ENCODE results near the gene BCL2L14.

BCL2L14 gene

DNA sequence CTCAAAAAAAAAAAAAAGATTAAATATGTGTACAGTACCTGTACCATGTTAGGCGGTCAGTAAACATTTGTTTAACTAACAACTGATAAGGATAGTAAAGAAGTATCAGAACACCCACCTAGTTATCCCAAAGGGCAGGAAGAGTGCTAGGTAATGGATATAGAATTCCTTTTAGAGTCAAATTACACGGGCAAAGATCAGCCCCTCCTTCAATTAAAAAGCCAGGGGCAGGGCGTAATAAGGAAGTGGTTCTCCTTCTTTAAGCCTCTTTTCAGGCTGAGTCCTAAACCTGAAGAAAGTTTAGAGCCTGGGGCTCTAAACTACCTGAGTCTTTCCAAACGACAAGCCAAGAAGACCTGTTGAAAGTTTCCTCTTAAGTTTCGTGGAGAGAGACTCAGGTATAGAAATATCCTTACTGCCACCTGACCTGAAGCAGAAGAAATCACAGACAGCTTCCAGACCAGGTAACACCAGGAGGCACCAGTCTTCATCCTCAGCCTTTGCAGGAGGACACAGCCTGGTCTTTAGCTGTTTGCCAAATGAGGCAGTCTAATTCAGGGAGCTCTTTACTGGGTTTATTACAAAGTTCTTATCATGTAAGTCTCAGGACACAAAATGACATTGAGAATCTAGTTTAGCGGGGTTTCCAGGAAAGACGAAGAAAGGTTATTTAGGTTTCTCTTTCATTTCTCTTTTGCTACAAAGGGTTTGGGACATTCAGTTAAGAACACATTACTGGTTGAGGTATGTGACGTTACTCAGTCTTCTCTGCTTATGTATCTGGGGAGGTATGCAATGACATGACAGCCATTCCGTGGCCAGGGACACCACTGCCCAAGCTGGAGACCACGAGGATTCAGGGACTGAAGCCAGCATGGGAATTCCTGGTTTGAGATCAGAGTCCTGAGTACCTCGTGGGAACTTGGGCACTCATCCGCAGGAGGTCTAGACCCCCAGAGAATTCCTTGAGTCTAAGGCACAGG lies at the start of gene BCL2L14:
BCL2L14 (plus strand) TSS at position 266 of the 983 bp plus-strand sequence. CDS start 8,367 bp downstream, outside the sequence.
- peak; percentile 39 for DNase-seq

DNA sequence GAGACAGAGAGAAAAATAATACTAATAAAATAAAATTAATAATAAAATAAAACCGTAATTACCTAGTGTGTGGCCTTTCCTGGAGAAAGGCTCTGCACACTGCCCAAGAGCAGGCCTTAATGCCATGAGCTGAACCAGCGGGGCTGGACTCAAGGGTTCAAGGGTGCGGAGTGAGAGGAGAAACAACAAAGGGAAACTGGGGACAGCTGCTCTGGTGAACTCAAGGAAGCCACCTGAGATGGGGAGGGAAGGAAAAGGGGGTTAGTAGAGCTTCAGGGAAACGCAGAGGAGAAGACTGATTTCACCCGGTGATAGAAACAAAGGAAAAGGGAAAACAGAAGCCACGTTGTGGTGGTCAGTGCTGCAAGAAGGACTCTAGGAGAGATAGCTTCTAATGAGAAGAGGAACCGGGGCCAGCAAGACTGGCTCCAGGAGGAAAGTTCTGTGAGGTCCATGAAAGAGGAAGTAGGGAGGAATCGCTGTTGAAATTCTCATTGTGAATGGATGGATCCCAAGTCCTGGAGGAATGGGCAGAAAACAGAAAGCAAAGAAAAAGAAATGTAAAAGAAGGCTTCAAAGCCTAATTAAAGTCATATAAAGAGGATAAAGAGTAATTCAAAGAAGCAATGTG lies 48.3 kb upstream of the BCL2L14 start:
- DNase-seq = no peak

DNA sequence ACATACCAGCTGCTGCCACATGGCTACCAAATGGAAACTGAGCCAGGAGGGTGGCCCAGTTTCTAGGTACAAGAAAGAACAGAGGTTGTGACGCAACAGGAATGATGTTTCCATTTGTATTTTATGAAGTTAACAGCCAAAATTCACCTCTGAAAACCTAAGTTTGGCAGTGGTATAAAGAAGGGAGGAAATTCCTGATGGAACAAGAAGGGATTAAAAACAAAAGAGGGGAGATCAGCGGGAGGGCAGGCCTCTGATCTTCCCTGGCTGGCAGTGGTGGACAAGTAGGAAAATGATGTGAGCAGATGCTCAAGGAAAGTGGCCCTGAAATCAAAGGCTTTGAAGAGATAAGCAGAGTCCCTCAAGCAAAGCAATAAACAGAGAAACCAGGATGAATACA lies 47.3 kb upstream of the BCL2L14 start:
- DNase-seq = no peak

DNA sequence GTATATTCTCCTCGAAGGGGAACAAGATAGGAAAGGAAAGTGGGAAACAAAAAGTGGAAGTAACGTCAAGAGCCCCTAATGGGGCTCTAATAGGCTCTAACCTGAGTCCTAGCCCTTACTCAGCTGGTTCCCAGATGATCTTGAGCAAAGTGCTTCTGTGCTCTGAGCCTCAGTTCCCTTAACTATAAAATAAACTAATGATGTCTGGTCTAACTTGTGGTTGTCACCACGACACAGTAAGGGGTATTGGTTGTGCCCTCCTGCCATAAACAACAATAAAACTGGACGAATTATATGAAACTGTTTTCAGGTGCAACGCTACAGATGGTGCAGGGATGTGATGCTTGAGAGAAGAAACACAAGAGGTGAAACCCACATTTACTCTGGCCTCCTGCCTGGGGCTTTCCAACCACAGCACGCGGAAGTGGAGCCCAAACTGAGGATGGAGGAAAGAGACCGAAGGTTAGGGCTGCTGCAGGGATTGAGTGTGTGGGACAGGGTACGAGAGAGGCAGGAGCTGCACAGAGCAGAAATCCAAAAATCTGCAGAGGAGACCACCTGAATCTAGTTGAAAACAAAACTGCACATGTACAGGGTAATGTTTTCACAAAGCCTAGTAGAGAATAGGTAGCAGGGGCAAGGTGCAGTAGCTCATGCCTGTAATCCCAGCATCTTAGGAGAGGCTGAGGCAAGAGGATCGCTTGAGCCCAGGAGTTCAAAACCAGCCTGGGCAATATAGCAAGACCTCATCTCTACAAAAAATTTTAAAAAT lies 45.6 kb upstream of the BCL2L14 start:
- peak; percentile 64 for DNase-seq

DNA sequence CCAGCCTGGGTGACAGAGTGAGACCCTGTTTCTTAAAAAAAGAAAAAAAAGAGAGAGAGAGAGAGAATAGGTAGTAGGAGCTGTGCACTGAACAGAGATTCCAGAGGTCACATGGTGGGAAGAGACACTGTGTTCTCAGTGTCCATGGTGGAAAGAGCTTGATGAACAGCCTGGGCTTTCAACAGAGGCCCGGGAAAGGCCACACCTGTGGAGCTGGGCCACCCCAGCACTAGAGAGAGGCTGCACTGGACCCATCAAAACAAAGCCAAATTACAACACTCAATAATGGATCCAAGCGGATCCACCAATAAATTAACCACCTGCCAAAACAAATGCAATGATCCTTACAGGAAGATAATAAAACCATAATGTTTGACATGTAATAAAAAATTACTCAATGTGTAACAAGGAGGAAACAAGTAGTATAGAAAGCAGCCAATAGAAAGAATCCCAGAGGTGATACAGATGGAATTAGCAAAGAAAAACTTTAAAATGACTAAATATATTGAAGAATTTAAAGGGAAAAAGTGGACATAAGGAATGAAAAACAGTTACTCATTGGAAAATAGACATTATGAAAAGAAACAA lies 44.8 kb upstream of the BCL2L14 start:
- no peak for DNase-seq

GRCh38 chr12:12028668-12029402 lies 41.9 kb upstream of the BCL2L14 start:
- no peak for DNase-seq

- DNase-seq = no peak
These were observed 41.1 kb upstream of the BCL2L14 start for GRCh38 chr12:12029653-12030052.

GRCh38 chr12:12032260-12032791 lies 38.4 kb upstream of the BCL2L14 start:
- no peak for DNase-seq

DNA sequence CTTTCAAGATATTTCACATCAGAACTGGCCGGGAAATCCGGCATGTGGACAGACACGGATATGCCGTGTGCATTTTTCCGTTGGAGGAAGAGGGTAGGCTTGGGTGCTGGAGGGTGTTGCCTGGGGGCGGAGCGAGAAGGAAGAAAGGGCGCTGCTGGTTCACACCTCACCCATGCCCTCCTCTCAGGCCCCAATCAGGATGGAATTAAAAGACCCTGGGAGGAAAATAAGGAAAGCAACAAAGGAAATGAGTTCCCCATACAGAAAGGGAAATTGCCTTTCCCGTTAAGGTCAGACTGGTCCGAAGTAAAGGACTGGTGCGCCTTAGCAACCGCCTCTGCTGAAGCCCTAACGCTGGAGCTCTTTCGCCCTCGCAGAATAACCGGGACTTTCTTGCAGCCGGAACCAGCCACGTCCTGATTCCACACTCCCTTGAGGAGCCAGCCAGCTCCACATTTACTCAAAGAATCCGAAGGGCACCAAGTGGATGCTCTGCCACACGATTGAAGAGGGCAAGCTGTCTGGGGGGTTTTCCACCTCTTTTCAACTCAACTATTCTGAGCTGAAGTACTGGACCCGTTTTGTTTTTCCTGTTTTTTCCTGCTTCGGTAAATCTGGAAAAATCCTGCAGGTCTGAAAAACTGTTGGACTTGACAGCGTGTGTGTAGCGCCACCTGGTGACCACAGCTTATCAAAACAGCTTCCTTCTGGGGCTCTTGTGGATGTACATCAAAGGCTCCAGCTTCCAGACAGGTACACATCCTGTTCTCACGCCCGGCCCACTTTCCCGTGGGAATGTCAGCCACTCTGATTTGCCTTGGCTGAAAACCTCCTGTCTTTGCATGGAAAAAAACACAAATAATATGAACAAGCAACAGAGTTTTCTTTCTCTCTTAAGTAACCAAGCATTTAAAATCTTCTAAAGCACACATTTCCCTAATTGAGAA lies 37.6 kb upstream of the BCL2L14 start:
- DNase-seq = peak; percentile 70

GRCh38 chr12:12033824-12034223 lies 36.9 kb upstream of the BCL2L14 start:
- DNase-seq = no peak

DNA sequence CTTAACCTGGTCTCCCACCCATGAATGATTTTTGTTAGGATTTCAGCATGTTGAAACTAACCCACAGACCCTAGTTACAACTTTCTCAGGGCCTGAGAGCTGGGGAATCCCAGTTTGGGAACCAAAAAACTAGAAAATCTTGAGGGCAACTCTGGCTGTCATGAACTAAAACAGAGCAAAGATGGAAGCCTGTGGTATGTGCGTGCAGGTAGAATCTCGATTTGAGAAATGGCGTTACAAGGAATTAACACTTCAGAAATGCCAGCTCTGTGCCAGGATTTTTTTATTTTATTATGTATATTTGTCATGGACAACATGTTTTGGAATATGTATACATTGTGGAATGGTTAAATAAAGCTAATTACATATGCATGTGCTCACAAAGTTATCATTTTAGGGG lies 36.4 kb upstream of the BCL2L14 start:
- DNase-seq = no peak

DNA sequence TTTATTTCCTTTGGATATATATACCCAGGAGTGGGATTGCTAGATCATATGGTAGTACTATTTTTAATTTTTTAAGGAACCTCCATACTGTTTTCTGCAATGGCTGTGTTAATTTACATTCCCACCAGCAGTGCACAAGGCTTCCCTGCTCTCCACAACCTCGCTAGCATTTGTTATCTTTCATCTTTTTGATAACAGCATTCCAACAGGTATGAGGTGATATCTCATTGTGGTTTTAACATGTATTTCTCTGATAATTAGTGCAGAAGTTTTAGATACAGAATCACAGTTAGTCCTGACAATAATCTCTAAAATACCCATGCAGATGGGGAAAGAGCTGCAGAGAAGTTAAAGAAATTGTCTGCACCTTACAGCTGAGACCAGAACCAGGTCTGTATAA lies 35.5 kb upstream of the BCL2L14 start:
- DNase-seq = no peak

GRCh38 chr12:12036901-12037300 lies 33.8 kb upstream of the BCL2L14 start:
- no peak for DNase-seq

- DNase-seq = no peak
These were observed 30.8 kb upstream of the BCL2L14 start for GRCh38 chr12:12039897-12040296.

DNA sequence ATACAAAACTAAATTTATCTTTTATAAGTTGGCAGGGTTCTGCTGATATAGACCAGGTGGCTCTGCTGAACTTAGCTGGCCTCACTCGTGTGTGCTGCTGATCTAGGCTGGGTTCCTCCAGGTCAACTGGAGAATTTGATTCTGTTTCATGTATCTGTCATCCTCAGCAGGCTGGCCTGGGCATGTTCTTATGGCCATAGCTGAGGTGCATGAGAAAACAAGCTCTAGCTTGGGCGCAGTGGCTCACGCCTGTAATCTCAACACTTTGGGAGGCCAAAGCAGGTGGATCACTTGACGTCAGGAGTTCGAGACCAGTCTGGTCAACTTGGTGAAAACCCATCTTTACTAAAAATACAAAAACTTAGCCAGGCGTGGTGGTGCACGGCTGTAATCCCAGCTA lies 24.3 kb upstream of the BCL2L14 start:
- no peak for DNase-seq

GRCh38 chr12:12047682-12048081 lies 23.1 kb upstream of the BCL2L14 start:
- DNase-seq = no peak

GRCh38 chr12:12048266-12048665 lies 22.5 kb upstream of the BCL2L14 start:
- DNase-seq = no peak

DNA sequence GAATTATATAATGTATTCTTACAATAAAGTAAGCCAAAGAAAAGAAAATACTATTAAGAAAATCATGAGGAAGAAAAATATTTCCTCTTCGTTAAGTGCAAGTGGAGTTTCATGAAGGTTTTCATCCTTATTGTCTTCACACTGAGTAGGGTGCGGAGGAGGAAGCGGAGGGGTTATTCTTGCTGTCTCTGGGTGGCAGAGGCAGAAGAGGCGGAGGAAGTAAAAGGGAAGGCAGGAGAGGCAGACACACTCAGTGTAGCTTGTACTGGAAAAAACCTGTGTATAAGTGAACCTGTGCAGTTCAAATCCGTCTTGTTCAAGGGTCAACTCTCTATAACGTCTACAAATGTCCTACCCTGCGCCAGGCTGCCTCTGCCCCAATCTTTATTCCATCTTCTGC lies 22.0 kb upstream of the BCL2L14 start:
- DNase-seq = no peak

DNA sequence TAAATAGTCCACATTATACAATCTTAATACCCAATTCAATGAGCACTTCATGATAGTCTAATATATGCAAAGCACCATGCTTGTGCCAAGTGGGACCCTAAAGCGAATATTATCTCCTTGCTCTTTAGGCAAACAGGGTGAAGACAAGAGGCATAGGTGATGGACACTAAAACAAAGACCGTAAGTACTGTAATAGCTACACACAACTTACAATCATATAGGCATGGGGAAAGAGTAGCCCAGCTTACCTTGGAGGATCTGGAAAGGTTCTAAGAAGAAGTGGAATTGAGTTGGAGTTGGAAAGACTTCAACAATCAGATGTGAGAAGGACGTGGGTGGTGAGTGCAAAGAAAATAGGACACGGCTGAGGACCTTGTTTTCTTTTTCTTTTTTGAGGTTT lies 19.1 kb upstream of the BCL2L14 start:
- no peak for DNase-seq

GRCh38 chr12:12054993-12055392 lies 15.7 kb upstream of the BCL2L14 start:
- no peak for DNase-seq

- DNase-seq = no peak
These were observed 13.8 kb upstream of the BCL2L14 start for GRCh38 chr12:12056951-12057350.

Data from CD4-positive, alpha-beta T cell treated with Interleukin-21 for 1 hour (primary cell).